Brain pericyte (primary cell): Measurements from ENCODE around the gene PTPA.
"Not testable (repeated sequence)": the region's sequence is repeated elsewhere in the genome, so short reads cannot be mapped to it uniquely, and the experiment has no call there.

Experiments used
- DNase-seq: peaks from one replicate; pipeline ENCODE4 v3.0.0-alpha.2; 2012; ENCODE audit warnings: low read depth, low spot score

Gene PTPA

DNA sequence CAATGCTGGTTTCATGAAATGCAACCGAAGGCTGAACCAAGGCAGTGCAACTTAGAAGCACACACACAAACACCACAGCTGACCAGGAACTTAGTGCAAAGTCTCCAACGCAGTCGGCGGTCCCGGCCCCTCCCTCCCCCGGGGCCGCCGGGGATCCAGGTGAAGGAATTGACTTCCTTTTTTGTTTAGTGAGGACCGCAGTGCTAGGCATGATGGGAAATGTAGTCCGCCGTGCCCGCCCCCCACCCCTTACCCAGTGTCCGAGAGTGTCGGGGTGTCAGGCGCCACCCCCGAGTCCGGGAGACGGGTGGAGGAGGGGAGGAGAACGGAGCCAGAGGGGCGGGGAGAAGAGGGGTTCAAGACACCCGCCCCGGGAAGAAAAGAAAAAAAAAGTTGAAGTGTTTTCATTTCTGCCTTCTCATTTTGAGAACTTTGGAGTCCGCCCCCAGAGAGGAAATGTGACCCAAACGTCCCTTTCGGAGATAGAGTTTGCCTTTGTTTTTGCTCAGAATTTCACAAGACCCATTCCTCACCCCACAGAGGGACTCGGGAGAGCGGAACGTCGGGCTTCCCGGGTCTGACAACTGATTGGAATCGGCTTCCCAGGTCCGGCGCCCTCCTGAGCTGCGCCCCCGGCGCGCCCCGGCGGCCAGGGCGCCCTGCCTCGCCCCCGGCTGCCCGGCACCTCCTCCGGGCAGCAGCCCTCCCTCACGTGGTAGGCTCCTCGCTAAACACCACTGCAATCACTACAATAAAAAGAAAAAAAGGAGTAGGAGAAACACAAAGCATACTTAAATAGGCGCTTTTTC is 64.8 kb downstream of the PTPA start:
- peak; percentile 68 for DNase-seq

DNA sequence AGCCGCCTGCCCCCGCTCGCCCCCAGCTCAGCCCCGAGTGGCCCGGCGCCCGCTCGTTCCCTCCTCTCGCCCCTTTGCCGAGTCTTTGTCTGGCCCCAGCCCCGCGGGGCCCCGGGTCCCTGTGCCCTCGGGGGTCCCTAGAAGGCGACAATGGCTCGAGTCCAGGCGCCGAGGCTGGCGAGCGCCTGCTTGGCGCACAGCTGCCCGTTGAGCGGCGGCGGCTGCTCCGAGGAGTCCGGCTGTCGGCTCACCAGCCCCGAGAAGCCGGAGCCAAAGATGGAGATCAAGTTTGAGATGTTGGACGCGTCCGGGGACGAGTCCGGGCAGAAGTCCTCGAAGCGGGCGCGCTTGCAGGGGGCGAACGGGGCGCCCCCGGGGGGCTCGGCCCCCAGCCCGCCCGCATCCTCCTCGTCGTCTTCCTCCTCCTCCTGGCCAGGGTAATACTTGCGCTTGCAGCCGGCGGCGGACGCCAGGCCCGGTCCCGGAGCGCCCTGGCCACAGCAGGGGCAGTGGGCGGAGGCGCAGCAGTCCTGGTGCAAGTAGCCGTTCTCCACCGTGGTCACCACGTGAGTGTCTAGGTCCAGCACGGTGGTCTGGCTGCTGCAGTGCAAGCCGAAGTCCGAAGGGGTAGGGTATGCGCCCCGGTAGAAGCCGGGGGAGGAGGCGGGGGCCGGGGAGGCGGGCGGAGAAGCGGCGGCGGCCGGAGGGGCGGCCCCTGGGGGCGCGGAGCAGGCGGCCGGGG is 65.7 kb downstream of the PTPA start:
- no peak for DNase-seq

GRCh38 chr9:129177443-129177790 is 66.2 kb downstream of the PTPA start:
- DNase-seq: no peak

- peak; percentile 82 for DNase-seq
Observed at GRCh38 chr9:129177791-129178567, 66.8 kb downstream of the PTPA start, which contains the start of gene IER5L. TSS of gene IER5L (minus strand) at chr9:129178261. CDS start at chr9:129178052, 209 bp downstream.

GRCh38 chr9:129178568-129179382 is 67.6 kb downstream of the PTPA start:
- no peak for DNase-seq

DNA sequence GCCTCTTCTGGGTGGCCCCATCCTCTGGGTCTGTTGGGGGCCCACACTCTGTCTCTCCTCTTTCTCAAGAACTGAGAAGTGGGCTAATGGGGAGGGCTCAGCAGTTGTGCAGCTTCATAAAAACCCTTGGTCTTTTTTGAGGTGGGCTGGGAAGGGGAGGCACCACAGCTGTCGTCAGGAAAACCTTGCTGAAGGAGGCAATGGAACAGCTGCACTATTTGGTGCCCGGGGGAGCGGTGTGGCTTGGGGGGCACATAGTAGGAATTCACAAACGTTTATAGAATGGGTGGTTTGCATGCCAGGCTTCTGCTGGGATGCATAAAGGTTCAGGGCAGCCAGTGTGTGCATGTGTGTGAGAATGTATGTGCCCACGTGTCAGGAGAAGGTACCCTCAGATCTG is 70.0 kb downstream of the PTPA start:
- no peak for DNase-seq

GRCh38 chr9:129182122-129182521 is 70.9 kb downstream of the PTPA start:
- DNase-seq: no peak

DNA sequence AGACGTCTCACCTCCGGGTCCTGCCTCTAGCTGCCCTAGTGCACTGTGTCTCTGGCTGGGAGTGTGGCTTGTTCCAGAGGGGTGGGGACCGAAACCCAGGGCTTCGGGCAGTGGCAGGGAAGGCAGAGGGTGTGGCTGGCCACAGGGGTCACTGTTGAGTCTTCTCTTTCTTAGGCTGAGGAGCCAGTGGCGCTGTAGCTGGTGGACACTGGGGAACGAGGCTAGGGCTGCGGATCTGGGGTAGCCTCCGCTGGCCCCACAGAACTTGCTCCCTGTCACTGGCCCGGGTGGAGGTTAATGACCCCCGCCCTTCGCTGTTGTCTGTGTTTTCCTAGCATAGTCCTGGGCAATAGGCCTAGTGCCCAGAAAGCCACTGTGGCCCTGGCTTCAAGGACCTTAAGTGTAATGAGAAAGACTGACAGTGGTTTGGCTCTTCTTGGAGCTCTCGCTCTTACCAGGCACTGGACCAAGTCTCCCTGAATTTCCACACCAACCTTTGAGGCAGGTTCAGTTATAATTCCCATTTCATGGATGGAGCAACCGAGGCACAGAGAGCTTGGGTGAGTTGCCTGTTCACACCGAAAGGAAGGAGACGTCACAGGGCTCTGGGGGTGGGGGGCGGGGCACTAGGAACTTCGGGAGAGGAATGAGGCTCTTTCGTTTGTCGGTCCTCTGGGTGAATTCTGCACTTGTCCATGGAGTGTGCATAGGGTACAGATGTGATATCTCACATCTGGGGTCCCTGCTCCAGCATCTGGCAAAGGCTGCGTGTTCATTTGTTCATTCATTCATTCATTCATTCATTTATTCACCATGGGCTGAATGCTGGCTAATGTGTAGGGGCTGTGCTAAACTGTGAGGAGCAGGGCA is 71.6 kb downstream of the PTPA start:
- DNase-seq: no peak

GRCh38 chr9:129183495-129184218 is 72.4 kb downstream of the PTPA start:
- DNase-seq: no peak

DNA sequence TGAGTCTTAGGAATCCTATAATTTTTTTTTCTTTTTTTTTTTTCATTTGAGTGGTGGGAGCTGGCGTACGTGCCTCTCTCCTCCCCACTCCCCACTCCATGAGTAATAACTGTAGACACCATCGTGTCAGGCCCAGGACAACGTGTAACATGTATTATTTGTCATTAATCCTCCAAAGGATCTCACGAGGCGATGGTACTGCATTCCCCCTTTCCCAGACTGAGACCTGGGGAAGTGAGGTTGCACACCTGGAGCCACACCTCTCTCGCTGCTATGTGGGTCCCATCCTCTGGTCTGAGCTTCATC is 73.0 kb downstream of the PTPA start:
- no peak for DNase-seq

- DNase-seq: no peak
Observed at GRCh38 chr9:129184596-129185122, 73.4 kb downstream of the PTPA start.

- no peak for DNase-seq
Observed at GRCh38 chr9:129185402-129185801, 74.2 kb downstream of the PTPA start.

DNA sequence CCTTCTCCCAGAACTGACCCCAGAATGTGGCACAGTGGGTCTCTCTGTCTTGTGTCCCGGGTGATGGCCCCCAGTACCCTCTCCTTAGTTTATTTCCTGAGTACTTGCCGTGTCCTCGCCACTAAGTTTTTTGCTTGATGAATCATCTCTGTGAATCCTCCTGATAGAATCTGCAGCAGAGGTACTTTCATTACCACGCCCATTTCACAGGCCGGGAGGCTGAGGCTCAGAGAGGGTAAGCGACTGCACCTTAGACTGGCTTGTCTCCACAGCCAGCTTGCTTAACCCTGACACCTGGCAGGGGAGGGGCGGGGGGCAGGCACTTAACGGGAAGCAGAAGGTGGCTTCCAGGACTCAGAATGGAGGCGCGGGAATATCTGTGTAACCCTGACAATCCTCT is 74.8 kb downstream of the PTPA start:
- DNase-seq: no peak

DNA sequence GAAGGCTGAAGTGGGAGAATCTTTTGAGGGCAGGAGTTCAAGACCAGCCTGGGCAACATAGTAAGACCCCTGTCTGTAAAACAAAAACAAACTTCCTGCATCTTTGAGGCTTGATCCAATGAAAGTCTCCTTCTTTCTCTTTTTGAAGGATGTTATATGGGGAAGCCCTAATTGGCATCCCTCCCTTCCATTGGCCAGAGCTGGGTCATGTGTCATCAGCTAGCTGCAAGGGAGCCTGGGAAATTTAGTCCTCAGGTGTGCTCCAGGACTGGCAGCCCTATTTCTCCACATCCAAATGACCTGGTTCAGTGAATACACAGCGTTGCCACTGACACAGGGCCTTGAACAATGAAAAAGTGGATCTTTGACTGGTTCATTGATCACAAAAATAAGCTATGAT is 75.8 kb downstream of the PTPA start:
- no peak for DNase-seq

DNA sequence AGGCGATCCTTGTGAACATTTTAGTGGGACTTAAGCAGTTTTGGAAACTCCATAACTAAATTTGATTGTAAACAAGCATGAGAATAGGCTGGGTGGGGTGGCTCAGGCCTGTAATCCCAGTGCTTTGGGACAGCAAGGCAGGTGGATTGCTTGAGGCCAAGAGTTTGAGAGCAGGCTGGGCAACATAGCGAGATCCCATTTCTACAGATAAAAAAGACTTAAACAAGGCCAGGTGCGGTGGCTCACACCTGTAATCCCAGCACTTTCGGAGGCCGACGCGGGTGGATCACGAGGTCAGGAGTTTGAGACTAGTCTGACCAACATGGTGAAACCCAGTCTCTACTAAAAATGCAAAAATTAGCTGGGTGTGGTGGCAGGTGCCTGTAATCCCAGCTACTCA is 78.8 kb downstream of the PTPA start:
- DNase-seq: not testable (repeated sequence)

GRCh38 chr9:129191234-129191633 is 80.0 kb downstream of the PTPA start:
- no peak for DNase-seq

DNA sequence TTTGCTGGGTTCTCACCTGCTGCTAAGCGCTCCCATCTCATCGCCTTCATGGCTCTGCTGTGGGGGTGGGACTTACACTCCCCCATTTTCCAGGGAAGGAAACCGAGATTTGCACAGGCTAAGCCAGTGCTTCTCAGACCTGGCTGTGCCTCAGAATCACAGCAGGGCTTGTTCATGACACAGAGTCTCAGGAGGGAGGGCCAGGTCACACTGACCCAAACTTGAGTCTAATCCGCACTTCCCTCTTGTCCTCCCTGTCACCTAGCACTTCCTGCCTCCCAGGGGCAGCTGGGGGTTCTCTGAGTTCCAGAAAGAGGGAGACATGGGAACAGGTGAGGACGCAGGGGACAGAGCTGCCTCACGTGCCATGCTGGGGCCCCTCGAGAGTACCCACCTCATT is 82.4 kb downstream of the PTPA start:
- no peak for DNase-seq

DNA sequence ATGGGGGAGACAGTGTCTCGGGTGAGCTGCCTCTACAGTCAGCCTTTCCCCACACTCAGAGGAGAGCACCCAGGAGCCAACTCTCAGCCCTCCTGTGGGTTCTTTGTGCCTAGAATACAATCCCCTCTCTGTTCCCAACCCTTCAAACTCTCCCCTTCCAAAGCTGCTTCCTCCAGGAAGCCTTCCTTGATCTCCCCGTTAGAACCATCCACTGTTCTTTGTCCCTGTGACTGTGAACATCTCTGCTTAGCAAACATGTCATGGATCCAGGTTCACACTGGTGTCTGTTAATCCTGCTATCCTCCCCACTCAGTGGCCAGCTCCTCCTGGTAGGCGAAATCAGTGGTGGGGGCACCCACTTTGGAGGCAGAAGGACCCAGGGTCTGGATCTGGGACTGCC is 83.0 kb downstream of the PTPA start:
- no peak for DNase-seq

DNA sequence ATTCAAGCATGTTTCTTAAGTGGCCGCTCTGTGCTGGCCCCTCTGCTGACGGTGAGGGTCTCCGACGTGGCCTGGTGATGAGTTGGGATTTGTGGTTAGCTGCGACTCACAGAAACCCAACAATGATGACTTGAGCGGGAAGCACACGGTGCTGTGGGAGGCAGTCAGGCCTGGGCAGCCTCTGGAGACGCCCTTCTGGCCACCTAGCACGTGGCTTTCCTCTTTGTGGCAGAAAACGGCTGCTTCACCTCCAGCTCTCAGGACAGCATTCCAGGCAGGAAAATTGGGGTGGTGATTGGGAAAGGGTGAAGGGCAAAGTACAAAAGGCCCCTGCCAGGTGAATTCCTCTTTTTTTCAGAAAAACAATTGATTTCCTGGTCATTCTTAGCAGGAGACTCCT is 84.4 kb downstream of the PTPA start:
- no peak for DNase-seq

DNA sequence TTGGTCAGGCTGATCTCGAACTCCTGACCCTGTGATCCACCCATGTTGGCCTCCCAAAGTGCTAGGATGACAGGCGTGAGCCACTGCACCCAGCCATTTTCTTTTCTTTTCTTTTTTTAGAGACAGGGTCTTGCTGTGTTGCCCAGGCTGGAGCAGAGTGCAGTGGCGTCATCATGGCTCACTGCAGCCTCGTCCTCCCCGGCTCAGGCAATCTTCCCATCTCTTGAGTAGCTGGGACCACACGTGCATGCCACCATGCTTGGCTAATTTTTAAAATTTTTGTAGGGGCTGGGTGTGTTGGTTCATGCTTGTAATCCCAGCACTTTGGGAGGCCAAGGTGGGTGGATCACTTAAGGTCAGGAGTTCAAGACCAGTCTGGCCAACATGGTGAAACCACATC is 85.8 kb downstream of the PTPA start:
- DNase-seq: not testable (repeated sequence)
